GM19463 (cell line): ENCODE measurements around the gene CAMTA1.
"Not testable (repeated sequence)": the region's sequence is repeated elsewhere in the genome, so short reads cannot be mapped to it uniquely, and the experiment has no call there.

Experiments used
- ATAC-seq: cut with Tn5 transposase; IDR thresholded peaks from one replicate; pipeline ENCODE4 v1.9.1; 2021; ENCODE audit warnings: mild to moderate bottlenecking, moderate library complexity; ENCODE audit not compliant: unreplicated experiment

Gene CAMTA1

GRCh38 chr1:7121622-7121988 lies 336.4 kb downstream of the CAMTA1 start:
- no peak for ATAC-seq

- ATAC-seq = no peak
These were observed 342.2 kb downstream of the CAMTA1 start for GRCh38 chr1:7127322-7128075.

DNA sequence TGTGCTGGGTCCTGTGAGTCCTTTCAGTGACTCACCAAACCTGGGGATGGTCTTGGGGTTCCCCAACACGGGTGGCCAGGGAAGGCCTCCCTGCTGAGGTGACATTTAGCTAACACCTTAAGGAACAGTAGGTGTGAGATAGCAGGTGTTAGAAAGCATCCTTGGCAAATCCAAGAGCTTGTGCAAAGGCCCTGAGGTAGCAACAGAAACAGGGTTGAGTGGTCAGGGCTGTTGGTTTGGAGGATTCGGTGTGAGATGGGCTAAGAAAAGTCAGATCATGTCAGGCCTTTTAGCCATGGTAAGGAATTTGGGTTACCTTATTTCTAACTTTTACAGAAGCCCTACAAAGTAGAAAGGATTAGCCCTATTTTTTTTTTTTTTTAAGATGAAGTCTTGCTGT lies 343.0 kb downstream of the CAMTA1 start:
- ATAC-seq = no peak

DNA sequence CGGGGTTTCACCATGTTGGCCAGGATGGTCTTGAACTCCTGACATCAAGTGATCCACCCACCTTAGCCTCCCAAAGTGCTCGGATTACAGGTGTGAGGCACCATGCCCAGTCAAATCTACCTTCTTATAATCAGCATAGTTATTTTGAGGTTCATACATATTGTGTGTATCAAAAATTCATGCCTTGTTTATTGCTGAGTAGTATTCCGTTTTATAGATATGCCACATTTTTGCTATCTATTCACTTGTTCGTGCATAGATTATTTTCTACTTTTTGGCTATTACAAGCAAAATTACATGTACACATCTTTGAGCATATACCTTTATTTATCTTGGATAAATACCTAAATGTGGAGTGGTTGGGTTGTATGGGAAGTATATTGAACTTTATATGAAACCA lies 344.9 kb downstream of the CAMTA1 start:
- no peak for ATAC-seq

DNA sequence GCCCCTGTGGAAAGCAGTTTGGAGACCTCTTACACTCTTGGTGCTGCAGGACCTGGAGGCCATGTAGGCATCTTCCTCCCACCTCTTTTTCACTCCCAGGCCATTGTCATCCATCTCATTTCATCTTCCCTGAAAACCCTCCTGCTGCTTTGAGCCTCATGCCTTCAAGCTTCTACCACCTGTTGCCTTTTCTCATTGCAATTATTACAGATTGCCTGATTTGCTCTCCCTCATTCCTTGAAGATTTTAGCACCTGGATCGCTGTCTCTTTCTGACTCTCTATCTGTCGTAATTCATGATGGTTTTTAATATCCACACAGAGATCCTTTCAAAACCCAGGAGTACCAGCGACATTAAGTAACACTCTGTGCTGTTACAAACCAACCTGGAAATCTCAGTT lies 350.2 kb downstream of the CAMTA1 start:
- ATAC-seq = no peak

DNA sequence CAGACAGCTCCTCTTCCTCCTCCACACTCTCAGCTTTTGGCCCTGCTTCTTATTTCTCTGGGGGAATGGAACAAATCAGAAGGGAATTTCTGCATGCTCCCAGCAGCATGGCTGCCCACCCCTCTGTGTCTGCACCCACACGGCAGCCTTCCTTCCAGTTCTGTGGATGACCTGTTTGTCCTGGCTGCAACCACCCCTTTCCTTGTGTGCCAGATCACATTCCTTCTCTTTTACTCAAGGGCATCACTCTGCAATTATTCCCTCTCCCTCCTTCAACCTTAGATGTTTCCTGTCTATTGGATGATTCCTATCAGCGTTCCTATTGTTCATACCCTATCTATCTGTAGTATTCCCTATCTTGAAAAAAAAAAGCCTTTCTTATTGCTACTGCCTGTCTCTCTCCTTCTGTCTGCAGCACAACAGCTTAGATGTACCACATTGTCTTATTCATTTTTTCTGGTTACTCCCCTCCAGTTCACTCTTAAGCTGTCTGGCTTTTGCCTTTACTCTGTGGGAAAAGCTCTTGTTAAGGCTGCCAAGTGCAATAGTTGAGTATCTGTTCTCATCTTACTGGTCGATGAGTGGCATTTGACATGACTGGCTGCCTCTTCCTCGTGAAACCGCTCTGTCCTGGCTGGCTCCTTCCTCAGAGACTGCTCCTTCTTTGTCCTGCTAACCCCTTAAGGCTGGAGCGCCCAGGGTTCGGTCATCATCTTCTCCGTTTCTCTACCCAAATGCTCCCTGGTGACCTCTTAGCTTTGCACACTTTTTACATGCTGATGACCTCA lies 351.1 kb downstream of the CAMTA1 start:
- ATAC-seq = no peak

DNA sequence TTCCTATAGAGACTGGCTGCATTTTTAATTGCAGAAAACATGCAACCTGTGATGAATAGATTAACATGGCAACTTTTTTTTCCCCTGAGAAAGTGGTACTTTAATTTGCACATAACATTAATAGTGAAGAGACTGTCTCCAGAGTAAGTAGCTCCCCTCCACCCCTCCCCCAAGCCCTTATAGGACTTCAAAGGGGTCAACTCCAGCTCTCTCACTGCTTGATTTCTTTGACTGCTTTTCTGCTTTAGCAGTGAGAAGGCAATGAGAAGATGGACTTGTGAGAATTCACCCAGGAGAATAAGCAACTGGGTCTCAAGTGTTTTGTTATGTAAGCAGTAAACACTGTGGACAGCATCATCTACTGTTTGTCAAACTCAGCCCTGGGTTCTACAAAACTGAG lies 355.0 kb downstream of the CAMTA1 start:
- ATAC-seq = no peak

- ATAC-seq = no peak
These were observed 360.7 kb downstream of the CAMTA1 start for GRCh38 chr1:7145947-7146346.

GRCh38 chr1:7146710-7147109 lies 361.5 kb downstream of the CAMTA1 start:
- no peak for ATAC-seq

DNA sequence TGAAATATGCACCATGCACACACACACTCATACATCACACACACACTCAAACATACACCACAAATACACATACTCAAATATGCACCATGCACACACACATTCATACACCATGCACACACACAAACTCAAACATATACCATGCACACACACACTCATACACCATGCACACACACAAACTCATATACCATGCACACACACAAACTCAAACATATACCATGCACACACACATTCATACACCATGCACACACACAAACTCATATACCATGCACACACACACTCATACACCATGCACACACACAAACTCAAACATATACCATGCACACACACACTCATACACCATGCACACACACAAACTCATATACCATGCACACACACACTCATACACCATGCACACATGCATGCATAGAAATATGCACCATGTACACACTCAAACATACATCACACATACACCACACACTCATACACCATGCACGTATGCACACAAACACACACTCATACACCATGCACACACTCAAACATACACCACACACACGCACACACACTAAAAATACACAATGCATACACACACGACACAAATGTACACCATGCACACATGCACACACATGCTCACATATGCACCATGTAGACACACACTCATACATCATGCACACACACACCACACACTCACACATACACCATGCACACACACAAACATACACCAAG lies 362.5 kb downstream of the CAMTA1 start:
- not testable (repeated sequence) for ATAC-seq

DNA sequence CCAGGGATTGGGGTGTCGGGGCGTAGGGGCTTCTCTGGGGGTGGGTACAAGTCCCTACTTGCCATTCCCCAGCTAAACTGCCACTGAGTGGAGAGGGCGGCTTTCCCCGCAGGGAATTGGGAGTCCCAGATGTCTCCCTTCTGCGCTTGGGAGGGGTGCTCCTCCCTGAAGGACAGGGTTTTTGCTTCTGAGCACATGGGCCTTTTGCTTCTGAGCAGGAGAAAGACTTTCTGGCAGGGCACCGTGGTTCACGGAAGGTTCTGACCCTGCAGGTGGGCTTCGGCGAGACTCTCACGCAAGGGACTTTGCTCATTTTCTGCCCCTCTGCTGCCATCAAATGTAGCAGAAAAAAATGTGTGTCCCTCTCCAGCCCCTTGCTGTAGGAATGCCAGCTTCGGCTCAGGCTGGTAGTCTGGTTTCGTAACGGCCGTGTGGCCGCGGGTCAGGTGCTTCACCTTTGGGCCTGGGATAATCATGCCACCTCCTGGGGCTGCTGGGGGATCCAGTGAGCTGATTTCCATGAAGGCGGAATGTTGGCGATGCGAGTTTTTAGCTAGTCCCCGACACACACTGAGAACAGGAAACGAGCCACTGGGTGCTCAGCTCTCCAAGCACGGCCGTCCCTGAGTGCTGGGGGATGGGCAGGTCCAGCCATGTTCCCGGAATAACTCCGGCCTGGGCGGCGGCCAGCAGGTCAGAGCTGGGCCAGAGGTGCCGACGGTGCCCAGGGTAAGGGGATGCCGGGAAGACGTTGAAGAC lies 364.0 kb downstream of the CAMTA1 start:
- no peak for ATAC-seq

DNA sequence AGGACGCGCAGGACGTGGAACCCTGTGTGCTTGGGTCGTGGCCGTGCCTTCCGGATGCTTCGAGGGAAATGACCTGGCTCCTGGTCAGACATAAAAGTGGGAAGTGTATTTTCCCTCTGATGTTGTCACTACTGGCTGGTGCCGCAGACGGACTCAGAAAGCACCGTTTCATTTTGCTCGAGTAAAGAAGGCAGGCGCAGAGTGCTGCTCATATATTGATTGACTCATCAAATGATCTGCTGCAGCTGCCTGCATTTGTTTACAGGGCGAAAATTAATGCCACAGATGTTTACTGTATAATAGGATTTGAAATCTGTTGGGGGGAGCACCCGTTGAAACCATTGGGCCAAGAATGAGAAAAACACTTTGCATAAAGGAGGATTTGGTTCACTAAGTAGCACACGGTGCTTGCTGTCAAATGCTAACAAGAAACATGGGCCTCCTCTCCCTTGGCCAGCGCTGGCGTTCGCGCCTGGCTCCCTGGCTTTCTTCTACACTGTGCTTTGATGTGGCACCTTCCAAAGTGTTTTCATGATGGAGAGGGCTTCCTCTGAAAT lies 365.5 kb downstream of the CAMTA1 start:
- ATAC-seq = no peak

GRCh38 chr1:7151978-7152377 lies 366.7 kb downstream of the CAMTA1 start:
- ATAC-seq = no peak

GRCh38 chr1:7152655-7153054 lies 367.4 kb downstream of the CAMTA1 start:
- ATAC-seq = no peak

DNA sequence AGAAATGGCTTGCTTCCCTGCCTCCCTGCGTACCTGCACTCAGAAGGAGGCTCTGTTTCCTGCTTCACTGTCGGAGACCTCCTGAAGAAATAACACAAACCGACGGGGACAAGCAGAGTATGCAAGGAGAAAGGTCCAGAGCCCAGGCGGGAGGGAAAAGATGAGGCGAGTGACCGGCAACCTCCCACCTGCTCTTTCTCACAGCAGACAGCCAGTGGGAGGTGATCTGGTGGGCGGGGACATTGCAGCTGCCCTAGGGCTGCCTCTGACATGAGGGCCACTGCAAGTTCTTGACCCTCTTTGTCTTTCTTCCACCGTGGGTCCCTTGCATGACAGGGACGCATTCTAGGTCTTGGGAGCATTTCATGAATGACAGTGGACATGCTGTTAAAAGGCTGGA lies 368.2 kb downstream of the CAMTA1 start:
- ATAC-seq = no peak

GRCh38 chr1:7159116-7159781 lies 374.0 kb downstream of the CAMTA1 start:
- ATAC-seq = no peak

- not testable (repeated sequence) for ATAC-seq
These were observed 383.3 kb downstream of the CAMTA1 start for GRCh38 chr1:7168554-7168953.

GRCh38 chr1:7171168-7171567 lies 385.9 kb downstream of the CAMTA1 start:
- no peak for ATAC-seq

GRCh38 chr1:7171574-7171973 lies 386.3 kb downstream of the CAMTA1 start:
- ATAC-seq = no peak

DNA sequence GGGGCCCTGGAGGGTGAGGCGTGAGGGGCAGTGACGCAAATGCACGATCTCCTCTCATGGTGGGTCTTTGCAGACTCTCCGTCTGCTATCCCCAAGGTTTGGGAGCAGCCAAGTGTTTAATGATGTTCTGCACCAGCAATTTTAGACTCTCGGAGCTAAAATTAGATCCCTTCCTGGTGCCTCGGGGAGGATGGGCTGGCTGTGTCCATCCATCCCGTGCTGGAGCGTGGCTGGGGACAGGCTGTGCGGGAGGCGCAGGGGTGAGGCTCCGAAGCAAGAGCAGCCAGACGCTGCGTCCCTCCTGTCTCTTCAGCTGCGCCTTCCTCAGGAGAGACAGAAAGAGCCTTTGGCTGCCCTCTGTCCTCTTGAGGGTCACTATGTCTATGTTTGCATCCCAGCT lies 387.6 kb downstream of the CAMTA1 start:
- ATAC-seq = no peak
